Left renal pelvis (tissue), 4 donors: ENCODE results near the gene KCNIP3. TPM values are rescaled to one million over a fixed set of nuclear protein-coding genes. Genes with fewer than 3 reads are reported as not detected.
"Not testable (repeated sequence)": the region's sequence is repeated elsewhere in the genome, so short reads cannot be mapped to it uniquely, and the experiment has no call there.

ENCODE experiments used
- DNase-seq, 4 donors: peaks; one replicate each; pipeline ENCODE4 v3.0.0-alpha.2; 2013; ENCODE audit warnings: low read depth in 4 of 4, low spot score in 3 of 4
- polyA plus RNA-seq, 4 donors: library from polyadenylated mRNA; unstranded; fragments of 120-200 nt; gene quantifications; one replicate each; pipeline ENCODE4 v1.2.1, GENCODE V29; 2013; ENCODE audit not compliant: insufficient read length in 4 of 4

Gene KCNIP3
- polyA plus RNA-seq: 10 to 100 TPM in 3 of 4 donors, 1 to 10 TPM in 1; 8.7 to 18.9 (median 11.4) TPM

DNA sequence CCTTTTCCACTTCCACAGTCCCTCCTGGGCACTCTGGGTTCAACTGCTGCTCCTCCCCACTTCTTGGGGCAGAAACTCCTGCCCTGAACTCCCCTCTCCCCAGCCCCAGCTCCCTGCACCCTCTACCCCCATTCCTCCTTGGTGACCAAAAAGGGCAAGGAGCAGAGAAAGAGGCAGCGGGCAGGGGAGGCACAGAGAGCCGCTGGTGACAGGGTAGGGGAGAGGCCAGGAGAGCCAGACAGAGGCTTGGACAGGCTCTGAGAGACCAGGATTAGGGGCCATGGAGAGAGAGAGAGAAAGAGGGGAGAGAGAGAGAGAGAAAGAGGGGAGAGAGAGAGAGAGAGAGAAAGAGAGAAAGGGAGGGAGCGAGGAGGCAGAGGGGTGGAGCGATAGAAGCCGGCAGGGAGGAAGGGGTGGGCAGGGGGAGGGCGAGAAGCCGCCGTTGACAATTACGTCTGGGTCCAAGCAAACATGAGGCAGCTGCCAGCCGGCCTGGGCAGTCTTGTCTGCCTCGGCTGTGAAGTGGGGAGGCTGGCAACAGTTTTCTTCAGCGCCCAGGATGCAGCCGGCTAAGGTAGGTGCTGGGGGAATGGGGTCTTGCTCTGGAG is at the start of gene KCNIP3:
TSS of gene KCNIP3 (plus strand) at position 468 of the 608 bp plus-strand sequence. CDS start at position 560, 92 bp downstream.
- DNase-seq: no peak

GRCh38 chr2:95258271-95258670 is 38.9 kb upstream of the KCNIP3 start:
- DNase-seq: no peak

DNA sequence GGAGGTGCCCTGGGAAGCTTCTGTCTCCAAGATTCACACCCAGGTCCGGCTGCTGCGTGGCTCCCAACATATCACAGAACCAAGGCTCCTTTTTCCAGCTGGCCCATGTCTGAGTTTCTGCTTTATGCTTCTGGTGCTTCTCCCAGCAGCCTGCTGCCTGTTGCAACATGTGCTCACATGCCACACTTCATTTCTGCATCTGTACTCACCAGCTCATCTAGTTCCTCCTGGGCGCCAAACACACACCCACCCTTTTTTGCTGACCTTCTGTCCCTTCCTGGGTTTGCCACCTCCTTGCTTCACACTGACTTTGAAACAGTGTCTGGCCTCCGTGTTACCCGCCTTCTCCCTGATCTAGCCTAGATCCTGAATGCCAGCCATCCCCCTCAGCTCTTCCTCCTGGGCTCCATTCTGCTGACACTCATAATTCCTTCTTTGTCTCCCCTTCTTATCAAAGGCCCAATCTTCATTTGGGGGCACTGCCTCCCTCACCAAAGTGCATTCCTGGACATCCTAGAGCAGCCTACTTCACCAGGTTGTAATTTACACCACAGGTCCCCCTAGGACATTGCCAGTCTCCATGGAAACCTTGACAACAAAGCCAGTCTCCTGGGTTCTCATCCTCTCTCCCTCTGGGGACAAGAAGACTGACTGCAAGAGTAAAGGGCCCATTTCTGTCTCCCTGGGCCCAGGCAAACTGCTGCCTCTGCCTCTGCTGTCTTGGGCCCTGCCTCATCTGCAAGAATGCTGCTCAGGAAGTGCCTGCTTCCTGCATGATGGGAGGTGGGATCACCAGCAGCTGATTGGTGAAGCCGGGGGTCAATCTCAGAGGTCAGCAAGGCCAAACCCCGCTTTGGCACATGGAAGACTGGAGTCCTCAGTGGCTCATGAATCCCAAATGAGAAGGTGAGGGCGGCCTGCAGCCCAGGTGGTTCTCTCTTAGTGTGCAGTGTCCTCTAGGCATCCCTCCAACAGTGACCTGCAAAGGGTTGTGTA is 36.8 kb upstream of the KCNIP3 start:
- DNase-seq: no peak

GRCh38 chr2:95261602-95262001 is 35.5 kb upstream of the KCNIP3 start:
- DNase-seq: no peak

DNA sequence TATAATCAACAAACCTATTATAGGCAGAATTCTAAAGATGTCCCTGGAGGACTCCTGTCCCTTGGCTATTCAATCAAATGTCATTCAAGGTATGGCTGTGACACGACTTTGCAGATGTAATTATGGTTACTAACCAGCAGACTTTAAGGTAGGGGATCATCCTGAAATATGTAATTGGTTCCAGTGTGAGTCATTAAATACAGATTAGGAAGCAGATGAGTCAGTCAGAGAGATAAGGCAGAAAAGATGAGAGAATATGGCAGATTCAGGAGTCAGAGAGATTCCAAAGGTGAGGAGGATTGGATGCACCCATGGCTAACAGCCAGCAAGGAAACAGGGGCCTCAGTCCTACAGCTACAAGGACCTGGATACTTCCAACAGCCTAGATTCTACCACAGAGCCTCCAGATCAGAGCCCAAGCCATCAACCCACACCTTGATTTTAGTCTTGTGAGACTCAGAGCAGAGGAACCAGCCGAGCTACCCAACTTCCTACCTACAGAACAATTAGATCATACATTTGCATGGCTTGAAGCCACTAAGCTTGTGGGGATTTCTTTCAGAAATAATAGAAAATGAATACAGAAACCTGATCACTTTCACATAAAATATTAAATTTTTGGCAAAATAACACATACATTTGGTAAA is 34.1 kb upstream of the KCNIP3 start:
- DNase-seq: no peak

DNA sequence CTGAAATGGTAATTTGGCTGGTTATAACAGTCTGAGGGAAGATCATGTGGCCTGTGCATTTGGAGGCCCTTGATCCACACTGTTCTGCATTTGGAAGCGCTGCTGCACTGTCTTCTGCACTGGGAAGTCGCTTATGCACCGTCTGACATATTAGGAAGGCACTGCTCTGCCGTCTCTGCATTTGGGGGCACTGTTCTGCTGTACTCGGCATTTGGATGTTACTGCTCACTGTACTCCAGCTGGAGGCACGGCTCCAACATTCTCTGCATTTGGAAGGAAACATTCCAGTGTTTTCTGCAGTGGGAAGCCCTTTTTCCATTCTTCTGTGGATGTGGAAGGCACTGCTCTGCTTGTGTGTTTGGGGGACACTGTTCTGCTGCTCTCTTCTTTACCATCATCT is 32.5 kb upstream of the KCNIP3 start:
- DNase-seq: no peak

DNA sequence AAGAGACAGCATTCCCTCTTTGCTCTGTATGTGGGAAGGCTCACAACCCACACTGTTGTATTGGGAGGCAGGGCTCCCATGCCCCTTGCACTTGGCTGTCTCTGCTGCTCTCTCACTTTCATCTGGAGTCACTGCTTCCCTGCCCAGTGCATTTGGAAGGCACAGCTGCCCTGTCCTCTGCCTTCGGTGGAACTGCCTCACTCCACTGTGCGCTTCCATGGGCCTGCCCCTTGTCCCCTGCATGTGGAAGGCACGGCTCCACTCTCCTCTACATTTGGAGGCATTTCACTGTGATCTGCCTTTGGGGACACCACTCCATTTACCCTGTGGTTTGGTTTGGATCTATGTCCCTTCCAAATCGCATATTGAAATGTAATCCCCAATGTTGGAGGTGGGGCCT is 32.0 kb upstream of the KCNIP3 start:
- no peak for DNase-seq

DNA sequence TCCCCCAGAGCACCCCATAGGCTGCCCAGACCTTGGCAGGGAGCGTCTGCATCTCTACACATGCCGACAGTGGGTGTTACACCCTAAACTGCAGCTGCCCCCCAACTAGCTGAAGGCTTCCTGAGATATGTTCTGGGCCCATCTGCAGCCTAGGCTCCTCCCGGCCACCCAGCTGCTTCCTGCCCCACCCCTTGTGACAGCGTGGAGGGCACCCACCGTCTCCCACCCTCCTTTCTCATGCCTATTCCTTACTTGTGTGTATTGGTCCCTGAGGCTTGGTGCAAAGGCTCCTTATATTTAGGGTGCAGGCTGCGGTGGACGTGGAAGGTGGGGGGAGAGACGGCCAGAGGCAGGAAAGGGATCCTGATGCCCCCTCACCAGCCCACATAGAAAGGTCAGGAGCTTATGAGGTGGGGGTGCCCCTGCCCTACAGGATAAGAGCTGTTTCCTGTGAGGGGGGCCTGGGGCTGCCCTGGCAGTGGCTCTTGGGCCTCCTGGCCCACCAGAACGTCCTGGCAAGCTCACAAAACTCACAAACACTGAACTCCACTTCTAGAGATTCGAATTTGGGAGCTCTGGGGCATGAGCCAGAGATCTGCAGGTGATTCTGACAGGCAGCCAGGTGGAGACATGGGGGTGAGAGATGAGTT is 30.2 kb upstream of the KCNIP3 start:
- no peak for DNase-seq

DNA sequence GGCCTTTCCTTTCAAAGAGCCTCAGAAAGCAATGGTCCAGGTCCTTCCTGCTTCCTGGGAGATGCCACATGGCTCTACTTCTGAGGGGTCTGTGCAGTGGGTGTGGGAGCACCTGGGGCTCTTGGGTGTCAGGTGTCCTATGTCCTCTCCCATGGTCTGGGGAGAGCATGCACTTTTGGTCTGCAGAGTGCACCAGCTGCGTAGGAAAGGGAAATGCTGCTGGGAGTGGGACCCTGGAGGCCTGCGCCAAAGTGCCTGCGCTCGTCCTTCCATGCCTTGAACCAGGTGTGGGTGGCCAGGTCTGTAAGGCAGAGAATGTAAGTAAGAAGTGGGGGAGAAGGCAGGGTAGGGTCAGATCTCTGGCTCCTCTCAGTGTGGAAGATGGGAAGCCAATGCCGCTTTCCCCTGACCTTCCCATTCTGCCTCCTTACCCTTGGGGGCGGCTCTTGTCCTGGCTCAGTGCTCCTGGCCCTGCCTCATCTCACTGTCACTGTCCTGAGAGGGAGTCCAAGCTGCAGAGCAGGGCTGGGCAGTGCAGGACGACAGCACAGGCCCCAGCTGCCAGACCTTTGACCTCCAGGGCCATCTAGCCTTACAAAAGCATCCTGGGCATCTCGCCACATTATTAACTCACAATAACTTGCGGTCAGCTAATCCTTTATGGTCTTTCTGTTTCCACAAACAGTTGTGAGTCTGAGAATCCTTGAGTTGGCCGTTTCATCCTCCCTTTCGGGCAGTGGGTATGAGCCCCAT is 29.5 kb upstream of the KCNIP3 start:
- DNase-seq: no peak

DNA sequence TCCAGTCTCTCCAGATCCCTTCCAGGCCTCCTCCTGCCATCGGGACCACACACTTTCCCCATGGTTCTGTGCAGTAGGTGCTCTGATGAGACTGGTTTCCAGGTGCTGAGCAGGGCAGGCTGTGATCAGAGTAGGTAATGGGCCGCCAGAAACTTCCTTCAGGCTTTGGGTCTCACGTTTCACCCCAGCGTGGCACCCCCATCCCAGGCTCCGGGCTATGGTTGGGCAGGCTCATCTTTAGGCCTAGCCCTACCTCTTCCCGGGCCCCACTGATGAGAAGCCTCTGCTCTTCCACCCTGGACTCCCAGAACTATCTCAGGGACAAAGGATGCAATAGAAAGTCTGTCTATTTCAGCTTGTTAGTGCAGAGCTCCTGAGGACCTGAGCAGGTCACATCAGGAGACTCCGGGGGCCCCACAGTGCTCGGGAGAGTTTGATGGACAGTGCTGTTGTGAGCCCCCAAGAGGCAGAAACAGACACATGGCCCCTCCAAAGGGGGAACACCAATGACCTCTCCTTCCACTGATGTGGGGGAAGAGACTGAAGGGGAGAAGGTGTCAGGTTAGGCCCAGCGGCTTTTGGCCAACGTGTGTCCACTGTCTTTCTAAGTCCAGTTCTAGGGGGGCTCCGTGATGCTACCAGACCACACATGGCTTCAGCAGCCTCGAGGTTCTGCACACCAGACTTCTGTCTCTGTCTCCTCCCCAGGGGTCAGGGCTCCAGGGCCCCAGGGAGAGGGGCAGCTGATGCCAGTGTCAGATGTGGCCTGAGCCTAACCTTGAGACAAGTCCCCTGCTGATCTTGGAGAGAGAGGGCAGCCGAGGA is 28.7 kb upstream of the KCNIP3 start:
- DNase-seq: no peak

GRCh38 chr2:95269036-95269680 is 28.0 kb upstream of the KCNIP3 start:
- DNase-seq: no peak

DNA sequence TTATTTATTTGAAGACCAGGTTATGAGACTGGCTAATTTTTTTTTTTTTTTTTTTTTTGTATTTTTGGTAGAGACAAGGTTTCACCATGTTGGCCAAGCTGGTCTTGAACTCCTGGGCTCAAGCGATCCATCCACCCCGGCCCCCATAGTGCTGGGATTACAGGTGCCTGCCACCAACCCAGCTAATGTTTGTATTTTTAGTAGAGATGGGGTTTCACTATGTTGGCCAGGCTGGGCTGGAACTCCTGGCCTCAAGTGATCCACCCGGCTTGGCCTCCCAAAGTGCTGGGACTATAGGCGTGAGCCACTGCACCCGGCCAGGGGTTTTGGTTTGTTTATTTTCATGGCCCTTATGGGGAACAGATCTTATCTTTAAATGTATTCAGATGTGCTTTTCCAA is 27.4 kb upstream of the KCNIP3 start:
- not testable (repeated sequence) for DNase-seq

DNA sequence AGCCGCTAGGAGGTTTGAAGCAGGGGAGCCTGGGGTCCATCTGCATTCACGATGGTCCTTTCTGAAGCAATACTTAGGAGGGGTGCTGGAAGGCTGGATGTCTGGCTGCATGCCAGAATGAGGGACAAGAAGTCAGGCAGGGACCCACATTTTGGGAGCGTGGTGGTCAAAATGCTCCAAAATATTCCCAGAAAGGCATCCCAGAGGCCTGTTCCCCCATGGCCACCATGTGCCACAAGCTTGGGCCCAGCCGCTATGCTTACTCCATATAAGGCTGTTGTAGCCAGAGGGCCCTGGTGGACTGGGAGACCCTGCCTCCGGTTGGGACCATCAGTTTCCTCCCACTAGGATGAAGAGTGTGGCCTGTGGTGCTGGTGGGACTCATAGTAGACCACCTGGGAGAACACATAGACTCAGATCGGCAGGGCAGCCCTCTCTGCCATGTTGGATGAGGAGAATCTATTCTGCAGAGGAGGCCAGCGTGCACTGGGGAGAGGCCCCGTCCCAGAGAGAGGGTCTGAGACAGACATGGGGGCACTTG is 26.5 kb upstream of the KCNIP3 start:
- no peak for DNase-seq

DNA sequence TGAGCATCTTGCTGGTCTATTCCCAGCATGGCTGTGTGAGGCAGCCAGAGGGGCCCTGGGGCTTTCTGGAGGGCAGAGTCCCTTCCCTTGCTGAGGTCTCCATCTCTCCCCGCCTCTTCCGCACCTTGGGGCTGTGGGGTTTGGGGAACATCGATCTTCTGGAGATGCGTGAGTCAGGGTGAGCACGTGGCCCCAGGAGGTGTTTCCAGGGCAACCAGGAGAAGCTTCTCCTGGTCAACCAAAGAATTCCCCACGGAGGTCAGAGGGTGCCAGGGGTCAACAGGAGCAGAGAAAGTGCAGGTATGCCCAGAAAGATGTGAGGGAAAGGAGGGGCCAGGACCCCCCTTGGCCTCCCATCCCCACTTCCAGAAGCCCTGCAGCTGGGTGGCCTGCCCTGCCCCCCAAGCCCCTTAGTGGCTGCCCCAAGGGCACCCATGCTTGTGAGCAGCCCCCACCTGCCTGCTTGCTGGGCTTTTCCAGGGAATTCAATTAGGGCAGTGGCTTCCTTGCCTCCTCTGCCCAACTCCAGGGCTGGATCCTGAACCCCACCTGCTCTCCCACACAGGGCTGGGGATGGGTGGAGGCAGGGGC is 25.7 kb upstream of the KCNIP3 start:
- DNase-seq: no peak

DNA sequence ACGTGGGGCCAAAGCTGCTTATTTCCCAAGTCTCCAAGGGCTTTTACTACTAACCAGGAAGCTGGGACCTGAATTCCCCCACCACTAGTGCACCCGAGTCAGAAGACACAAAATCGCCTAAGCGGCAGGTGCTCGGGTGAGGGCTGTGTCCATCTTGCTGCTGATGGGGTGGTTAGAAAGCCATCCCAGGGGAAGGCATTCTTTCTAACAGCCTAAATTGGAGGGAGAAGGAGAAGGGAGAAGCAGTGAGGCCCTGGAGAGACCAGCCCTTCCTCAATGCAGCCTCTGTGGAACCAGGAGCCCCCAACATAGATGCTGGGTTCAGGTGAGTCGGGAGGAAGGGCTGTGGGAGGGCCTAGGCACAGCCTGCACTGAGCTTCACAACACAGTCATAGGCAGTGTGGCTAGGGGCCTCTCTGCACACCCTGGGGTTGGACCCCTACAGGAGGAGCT is 24.8 kb upstream of the KCNIP3 start:
- no peak for DNase-seq

DNA sequence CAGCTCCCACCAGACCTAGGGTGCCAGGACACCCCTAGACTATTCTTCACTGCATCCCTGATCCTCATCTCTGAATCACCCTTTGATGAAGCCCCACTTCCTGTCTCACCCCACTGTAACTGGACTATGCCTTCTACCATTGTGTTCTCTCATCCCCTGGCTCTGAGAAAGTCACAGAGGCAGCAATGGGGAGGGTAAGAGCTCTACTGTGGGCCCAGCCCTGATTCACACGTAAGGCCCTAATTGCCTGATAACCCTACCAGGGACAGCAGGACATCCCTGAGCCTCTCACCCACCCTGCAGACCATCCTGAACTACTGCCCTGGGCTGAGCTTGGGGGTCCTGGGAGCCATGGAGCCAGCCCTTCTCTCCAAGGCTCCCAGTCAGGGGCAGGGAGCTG is 24.4 kb upstream of the KCNIP3 start:
- DNase-seq: no peak

DNA sequence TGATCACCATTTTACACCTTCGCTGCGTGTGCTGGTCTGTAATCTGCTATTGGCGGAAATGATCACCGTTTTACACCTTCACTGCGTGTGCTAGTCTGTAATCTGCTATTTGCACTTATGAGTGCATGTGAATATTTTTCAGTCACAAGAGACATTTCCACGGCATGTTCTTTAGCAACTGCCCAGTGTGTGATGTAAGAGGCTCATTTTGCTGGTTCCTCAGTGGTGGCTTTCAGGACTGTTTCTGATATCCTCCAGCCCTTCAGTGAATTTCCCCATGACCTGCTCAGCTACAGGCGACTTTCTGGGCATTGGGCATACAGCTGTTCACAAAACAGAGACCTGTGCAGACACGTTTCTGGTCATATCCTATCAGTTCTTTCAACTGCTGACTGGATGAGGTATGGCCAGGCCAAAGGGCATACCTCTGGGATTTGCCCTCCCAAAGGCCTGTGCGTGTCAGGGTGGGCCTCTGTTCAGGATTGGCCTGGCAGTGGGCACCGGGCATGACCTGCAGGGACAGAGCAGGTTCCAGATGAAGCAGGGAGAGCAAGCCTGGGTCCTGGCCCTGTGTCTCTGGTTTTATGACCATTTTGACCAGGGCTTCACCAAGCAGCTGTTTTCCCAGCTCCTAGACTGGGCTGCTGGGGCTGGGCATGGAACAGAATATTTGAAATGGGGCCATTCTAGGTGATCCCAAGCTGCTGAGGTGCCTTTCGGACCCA is 23.4 kb upstream of the KCNIP3 start:
- DNase-seq: no peak
